Hepatocyte (in vitro differentiated cells): ENCODE measurements around the gene NETO1. TPM values are rescaled to one million over a fixed set of nuclear protein-coding genes. Genes with fewer than 3 reads are reported as not detected.

Source experiments
- DNase-seq: peaks from one replicate; pipeline ENCODE4 v3.0.0-alpha.2; 2016; ENCODE audit warnings: low spot score
- H2AFZ ChIP-seq: fragments of 200-600 bp; sonication (generic); 2 replicates; pipeline ENCODE4 v1.6.0; 2016; ENCODE audit warnings: antibody characterized with exemption, mild to moderate bottlenecking
- H3K27ac ChIP-seq: fragments of 200-600 bp; sonication (generic); 2 replicates; pipeline ENCODE4 v1.5.1; 2016; ENCODE audit warnings: mild to moderate bottlenecking
- H3K27me3 ChIP-seq: fragments of 200-600 bp; sonication (generic); 2 replicates; pipeline ENCODE4 v1.6.1; 2016
- H3K36me3 ChIP-seq: fragments of 200-600 bp; sonication (generic); replicated peaks from 2 replicates; pipeline ENCODE4 v1.5.1; 2016; ENCODE audit warnings: low read depth; ENCODE audit not compliant: insufficient read depth
- H3K4me1 ChIP-seq: fragments of 200-600 bp; sonication (generic); 2 replicates; pipeline ENCODE4 v1.5.1; 2016; ENCODE audit warnings: mild to moderate bottlenecking, moderate library complexity; ENCODE audit not compliant: insufficient read depth
- H3K4me2 ChIP-seq: fragments of 200-600 bp; sonication (generic); 2 replicates; pipeline ENCODE4 v1.6.0; 2016
- H3K4me3 ChIP-seq: fragments of 200-600 bp; sonication (generic); 2 replicates; pipeline ENCODE4 v1.5.1; 2016; ENCODE audit warnings: mild to moderate bottlenecking
- H3K79me2 ChIP-seq: fragments of 200-600 bp; sonication (generic); 2 replicates; pipeline ENCODE4 v1.6.0; 2017; ENCODE audit warnings: mild to moderate bottlenecking
- H3K9me2 ChIP-seq: fragments of 200-600 bp; sonication (generic); replicated peaks from 2 replicates; pipeline ENCODE4 v1.6.0; 2017; ENCODE audit warnings: mild to moderate bottlenecking; ENCODE audit not compliant: insufficient read depth
- H3K9me3 ChIP-seq: fragments of 200-600 bp; sonication (generic); 2 replicates; pipeline ENCODE4 v1.5.1; 2016; ENCODE audit warnings: low read depth, mild to moderate bottlenecking
- H4K20me1 ChIP-seq: fragments of 200-600 bp; sonication (generic); 2 replicates; pipeline ENCODE4 v1.6.0; 2016; ENCODE audit warnings: mild to moderate bottlenecking; ENCODE audit not compliant: insufficient read depth, poor library complexity, severe bottlenecking
- CTCF ChIP-seq: fragments of 200-600 bp; sonication (generic); IDR thresholded peaks from 2 replicates; pipeline ENCODE4 v1.5.1; 2016; ENCODE audit warnings: antibody characterized with exemption, mild to moderate bottlenecking; ENCODE audit not compliant: poor library complexity
- EZH2 ChIP-seq: fragments of 200-600 bp; sonication (generic); IDR thresholded peaks from 2 replicates; pipeline ENCODE4 v1.6.1; 2016; ENCODE audit warnings: antibody characterized with exemption, mild to moderate bottlenecking, borderline replicate concordance
- EZH2phosphoT487 ChIP-seq: fragments of 200-600 bp; sonication (generic); IDR thresholded peaks from one replicate; pipeline ENCODE4 v1.6.1; 2018; ENCODE audit warnings: antibody characterized with exemption, mild to moderate bottlenecking, low read depth, moderate library complexity; ENCODE audit not compliant: unreplicated experiment, severe bottlenecking
- WGBS: methylation state at CpG from one replicate; pipeline ENCODE4 v1.1.6; 2016; ENCODE audit warnings: low lambda C conversion rate; ENCODE audit errors: missing lambda C conversion rate; 5-methylcytosine and 5-hydroxymethylcytosine counted together
- polyA plus RNA-seq: library from polyadenylated mRNA; unstranded; fragments of >200 nt; fragmentation: Nextera tagmentation; extraction: Ambion mirVana; gene quantifications from 2 replicates; pipeline ENCODE4 v1.2.1, GENCODE V29; 2016
- total RNA-seq: library from RNA; depleted of rRNA; stranded (reverse); fragments of >200 nt; gene quantifications from 2 replicates; pipeline ENCODE4 v1.2.3, GENCODE V29; 2014

The NETO1 gene
- total and polyA plus RNA-seq, 2 experiments from 2014 or later, result not detected

DNA sequence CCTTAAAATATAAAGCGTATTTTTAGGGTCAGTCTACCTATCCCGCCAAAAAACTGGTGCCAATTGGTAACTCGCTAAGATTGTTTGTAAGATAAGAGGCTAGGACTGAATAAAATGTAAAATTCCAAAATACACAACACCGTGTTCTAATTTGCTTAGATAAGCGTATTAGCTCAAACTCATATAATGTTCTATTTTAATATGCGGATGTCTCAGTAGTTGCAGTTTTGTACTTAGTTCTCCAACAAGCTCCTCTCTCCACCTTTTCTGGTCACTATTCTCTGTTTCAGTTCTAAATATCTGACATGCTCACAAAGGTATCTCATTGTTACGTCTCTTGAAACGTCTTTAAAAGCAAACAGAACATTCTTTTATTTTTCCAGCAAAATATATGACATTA, 24.0 kb downstream of the NETO1 start:
- no peak overlapping the region for H3K4me2 ChIP-seq
- no peak for DNase-seq
- 77% methylated on average over 8 of the region's 8 CpGs for WGBS
- no peak overlapping the region for H2AFZ ChIP-seq
- no peak overlapping the region for H3K4me3 ChIP-seq
- no peaks in the 10 kb centered on the region for H3K27me3 ChIP-seq
- H4K20me1 ChIP-seq, result no peaks in the 10 kb centered on the region
- no peaks in the 10 kb centered on the region for H3K9me2 ChIP-seq
- TF ChIP-seq EZH2phosphoT487 (no peak), EZH2 (no peak), CTCF (no peak)
- H3K79me2 ChIP-seq, result no peaks in the 10 kb centered on the region
- H3K4me1 ChIP-seq, result no peaks in the 10 kb centered on the region
- no peaks in the 10 kb centered on the region for H3K9me3 ChIP-seq
- H3K27ac ChIP-seq, result no peak overlapping the region
- H3K36me3 ChIP-seq, result no peaks in the 10 kb centered on the region

GRCh38 chr18:72840109-72840508, 27.7 kb downstream of the NETO1 start:
- Histone ChIP-seq H2AFZ (no peak overlapping the region), H3K4me2 (no peak overlapping the region), H3K9me3 (no peaks in the 10 kb centered on the region), H3K9me2 (no peaks in the 10 kb centered on the region), H3K36me3 (no peaks in the 10 kb centered on the region), H3K4me1 (no peaks in the 10 kb centered on the region), H3K27ac (no peak overlapping the region), H3K4me3 (no peak overlapping the region), H3K79me2 (no peaks in the 10 kb centered on the region), H3K27me3 (no peaks in the 10 kb centered on the region), H4K20me1 (no peaks in the 10 kb centered on the region)
- no peak for DNase-seq
- TF ChIP-seq EZH2 (no peak), EZH2phosphoT487 (no peak), CTCF (no peak)
- 31% methylated on average over 4 of the region's 4 CpGs for WGBS

- no peaks in the 10 kb centered on the region for H4K20me1 ChIP-seq
- 81% methylated on average over 3 of the region's 3 CpGs for WGBS
Observed at GRCh38 chr18:72834731-72835130, 33.1 kb downstream of the NETO1 start.

More at GRCh38 chr18:72834731-72835130, 33.1 kb downstream of the NETO1 start:
- Histone ChIP-seq H3K4me2 (no peak overlapping the region), H3K79me2 (no peaks in the 10 kb centered on the region), H3K9me3 (no peaks in the 10 kb centered on the region), H3K9me2 (no peaks in the 10 kb centered on the region), H3K27ac (no peak overlapping the region), H2AFZ (no peak overlapping the region), H3K36me3 (no peaks in the 10 kb centered on the region), H3K4me3 (no peak overlapping the region), H3K27me3 (no peaks in the 10 kb centered on the region), H3K4me1 (no peaks in the 10 kb centered on the region)
- no peak for DNase-seq
- TF ChIP-seq EZH2 (no peak), CTCF (no peak), EZH2phosphoT487 (no peak)
